MM.1S (cell line): Measurements from ENCODE around the gene IFRD1.
A peak's percentile ranks its signal among the peaks of the same experiment; 100 is the strongest.

ENCODE experiments used
- DNase-seq: peaks from one replicate; pipeline ENCODE4 v3.0.0-alpha.2; 2015
- H2AFZ ChIP-seq: fragments of 300-600 bp; sonication (generic); 2 replicates; pipeline ENCODE4 v1.6.0; 2016; ENCODE audit warnings: antibody characterized with exemption, low read length
- H3F3A ChIP-seq: fragments of 300-600 bp; sonication (generic); 2 replicates; pipeline ENCODE4 v1.6.1; 2016; ENCODE audit warnings: mild to moderate bottlenecking, antibody characterized with exemption, low read length, moderate library complexity, mixed read lengths; ENCODE audit not compliant: insufficient read depth
- H3K27ac ChIP-seq: fragments of 300-600 bp; sonication (generic); 2 replicates; pipeline ENCODE4 v1.5.1; 2016; ENCODE audit warnings: mild to moderate bottlenecking, low read length
- H3K27me3 ChIP-seq: fragments of 300-600 bp; sonication (generic); replicated peaks from 2 replicates; pipeline ENCODE4 v1.6.0; 2016; ENCODE audit warnings: low read length; ENCODE audit not compliant: insufficient read depth
- H3K36me3 ChIP-seq: fragments of 300-600 bp; sonication (generic); replicated peaks from 2 replicates; pipeline ENCODE4 v1.6.1; 2016; ENCODE audit warnings: mild to moderate bottlenecking, low read length, mixed read lengths; ENCODE audit not compliant: insufficient read depth
- H3K4me1 ChIP-seq: fragments of 300-600 bp; sonication (generic); 2 replicates; pipeline ENCODE4 v1.6.1; 2016; ENCODE audit warnings: low read length, mixed read lengths
- H3K4me2 ChIP-seq: fragments of 300-600 bp; sonication (generic); 2 replicates; pipeline ENCODE4 v1.6.0; 2016; ENCODE audit warnings: low read depth, low read length
- H3K4me3 ChIP-seq: fragments of 300-600 bp; sonication (generic); 2 replicates; pipeline ENCODE4 v1.5.1; 2016; ENCODE audit warnings: low read length, mixed read lengths
- H3K79me2 ChIP-seq: fragments of 300-600 bp; sonication (generic); 2 replicates; pipeline ENCODE4 v1.6.1; 2016; ENCODE audit warnings: mixed run types, low read length, mixed read lengths
- H3K9ac ChIP-seq: fragments of 300-600 bp; sonication (generic); 2 replicates; pipeline ENCODE4 v1.6.1; 2016; ENCODE audit warnings: low read length, mixed read lengths
- H3K9me2 ChIP-seq: fragments of 300-600 bp; sonication (generic); replicated peaks from 2 replicates; pipeline ENCODE4 v1.6.1; 2016; ENCODE audit warnings: mild to moderate bottlenecking, low read length, mixed read lengths; ENCODE audit not compliant: insufficient read depth
- H3K9me3 ChIP-seq: fragments of 300-600 bp; sonication (generic); replicated peaks from 2 replicates; pipeline ENCODE4 v1.6.1; 2016; ENCODE audit warnings: mild to moderate bottlenecking, low read length, mixed read lengths; ENCODE audit not compliant: insufficient read depth
- H4K20me1 ChIP-seq: fragments of 300-600 bp; sonication (generic); 2 replicates; pipeline ENCODE4 v1.6.1; 2016; ENCODE audit warnings: mild to moderate bottlenecking, low read length, moderate library complexity, mixed read lengths; ENCODE audit not compliant: insufficient read depth
- CTCF ChIP-seq: fragments of 300-600 bp; sonication (generic); IDR thresholded peaks from 2 replicates; pipeline ENCODE4 v1.5.1; 2016; ENCODE audit warnings: antibody characterized with exemption, low read length, mixed read lengths
- EZH2 ChIP-seq: fragments of 300-600 bp; sonication (generic); optimal IDR thresholded peaks from 2 replicates; pipeline ENCODE3; 2017; ENCODE audit warnings: low read depth, mild to moderate bottlenecking, antibody characterized with exemption, low read length, mixed read lengths
- EZH2phosphoT487 ChIP-seq: fragments of 300-600 bp; sonication (generic); IDR thresholded peaks from 2 replicates; pipeline ENCODE4 v1.6.1; 2018; ENCODE audit warnings: antibody characterized with exemption, low read length

Gene IFRD1

GRCh38 chr7:112494656-112495055, 44.4 kb downstream of the IFRD1 start:
- DNase-seq = no peak
- no peaks in the 10 kb centered on the region for H4K20me1 ChIP-seq
- no peak for TF ChIP-seq CTCF
- no peak for TF ChIP-seq EZH2
- TF ChIP-seq EZH2phosphoT487 = no peak
- no peak overlapping the region for H2AFZ ChIP-seq
- H3K9me2 ChIP-seq = no peaks in the 10 kb centered on the region
- peaks cover 14% of the 10 kb centered on the region for H3F3A ChIP-seq
- H3K79me2 ChIP-seq = no peaks in the 10 kb centered on the region
- peaks cover 22% of the 10 kb centered on the region for H3K4me1 ChIP-seq
- H3K9ac ChIP-seq = no peak overlapping the region
- no peaks in the 10 kb centered on the region for H3K36me3 ChIP-seq
- no peaks in the 10 kb centered on the region for H3K27me3 ChIP-seq
- no peak overlapping the region for H3K4me3 ChIP-seq
- H3K9me3 ChIP-seq = no peaks in the 10 kb centered on the region
- no peak overlapping the region for H3K27ac ChIP-seq
- H3K4me2 ChIP-seq = no peak overlapping the region

- Histone ChIP-seq H3K4me1 (peaks cover 22% of the 10 kb centered on the region), H3K9me2 (no peaks in the 10 kb centered on the region), H3K9ac (no peak overlapping the region), H3K4me2 (no peak overlapping the region), H3K27ac (no peak overlapping the region), H3K4me3 (no peak overlapping the region), H3K79me2 (no peaks in the 10 kb centered on the region), H3K36me3 (no peaks in the 10 kb centered on the region), H3K9me3 (no peaks in the 10 kb centered on the region), H3F3A (peaks cover 14% of the 10 kb centered on the region), H2AFZ (no peak overlapping the region), H4K20me1 (no peaks in the 10 kb centered on the region), H3K27me3 (no peaks in the 10 kb centered on the region)
- DNase-seq = no peak
- TF ChIP-seq CTCF = no peak
- no peak for TF ChIP-seq EZH2
- no peak for TF ChIP-seq EZH2phosphoT487
Observed at GRCh38 chr7:112495156-112495788, 45.0 kb downstream of the IFRD1 start.

- Histone ChIP-seq H3K9ac (no peak overlapping the region), H3K4me3 (no peak overlapping the region), H3K9me3 (no peaks in the 10 kb centered on the region), H3K4me2 (no peak overlapping the region), H3K36me3 (no peaks in the 10 kb centered on the region), H4K20me1 (no peaks in the 10 kb centered on the region), H3F3A (peaks cover 14% of the 10 kb centered on the region), H3K4me1 (peaks cover 22% of the 10 kb centered on the region), H3K27ac (no peak overlapping the region), H3K9me2 (no peaks in the 10 kb centered on the region), H2AFZ (no peak overlapping the region), H3K79me2 (no peaks in the 10 kb centered on the region), H3K27me3 (no peaks in the 10 kb centered on the region)
- peak; percentile 63 for DNase-seq
- TF ChIP-seq CTCF (peak; percentile 85), EZH2 (no peak)
Observed at GRCh38 chr7:112495810-112496462, 45.7 kb downstream of the IFRD1 start.
